Measurements from ENCODE around the gene IMMT.
A peak's percentile ranks its signal among the peaks of the same experiment; 100 is the strongest.
"Not testable (repeated sequence)": the region's sequence is repeated elsewhere in the genome, so short reads cannot be mapped to it uniquely, and the experiment has no call there.

The IMMT gene

DNA sequence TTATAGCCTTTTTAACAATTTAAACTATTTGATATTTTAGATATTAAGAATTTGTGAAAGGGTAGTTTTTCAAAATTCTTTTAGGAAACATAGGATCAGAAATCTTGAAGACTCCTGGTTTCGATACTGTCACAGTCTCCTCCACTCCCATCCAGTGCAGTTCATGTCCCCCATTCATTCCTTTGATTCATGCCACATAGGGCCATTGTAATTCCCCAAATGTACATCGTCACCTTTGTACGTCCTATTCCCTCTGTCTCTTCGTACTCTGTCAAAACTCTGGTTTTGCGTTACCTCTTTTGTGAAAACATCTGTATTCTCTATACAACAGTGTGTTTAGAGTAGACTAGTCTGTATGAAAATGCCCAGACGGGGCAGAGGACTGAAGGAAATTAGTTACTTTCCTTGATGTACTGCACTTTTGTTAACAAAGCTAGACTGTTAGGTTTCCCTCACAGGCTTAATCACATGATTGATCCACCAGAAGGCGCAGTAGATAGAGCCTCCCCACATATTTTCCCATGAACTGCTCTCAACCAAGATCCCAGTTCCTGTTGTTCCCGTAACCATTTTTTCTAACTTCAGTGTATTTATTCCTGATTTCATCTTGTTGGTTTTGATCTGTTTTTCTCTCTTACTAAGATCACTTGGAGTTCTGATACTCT, 6.5 kb upstream of the IMMT start:
- no peak for DNase-seq (ENCODE audit: low spot score)

DNA sequence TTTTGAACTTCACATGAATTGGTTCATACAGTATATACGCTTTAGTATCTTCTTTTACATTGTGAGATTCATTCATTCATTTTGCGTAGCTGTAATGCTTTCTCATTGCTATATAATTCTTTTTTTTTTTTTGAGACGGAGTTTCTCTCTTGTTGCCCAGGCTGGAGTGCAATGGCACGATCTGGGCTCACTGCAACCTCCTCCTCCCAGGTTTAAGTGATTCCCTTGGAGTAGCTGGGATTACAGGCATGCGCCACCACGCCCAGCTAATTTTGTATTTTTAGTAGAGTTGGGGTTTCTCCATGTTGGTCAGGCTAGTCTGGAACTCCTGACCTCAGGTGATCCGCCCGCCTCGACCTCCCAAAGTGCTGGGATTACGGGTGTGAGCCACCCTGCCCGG, 5.3 kb upstream of the IMMT start:
- DNase-seq (ENCODE audit: low spot score) = not testable (repeated sequence)

DNA sequence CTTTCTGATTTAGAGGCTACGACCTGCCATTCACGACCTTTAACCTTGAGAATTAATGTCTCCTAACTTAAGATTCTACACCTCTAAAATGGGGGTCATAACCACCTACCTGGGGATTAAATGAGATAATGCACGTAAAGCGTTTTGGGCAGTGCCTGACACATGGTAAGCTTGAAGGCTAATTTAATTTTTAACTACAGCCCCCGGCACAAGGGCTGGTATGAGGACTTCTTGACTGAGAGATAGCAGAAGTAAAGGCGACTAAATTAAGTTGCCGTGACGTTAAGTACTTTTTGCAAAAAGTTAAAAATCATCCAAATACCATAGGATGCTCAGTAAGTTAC, 4.5 kb upstream of the IMMT start:
- no peak for DNase-seq (ENCODE audit: low spot score)

DNA sequence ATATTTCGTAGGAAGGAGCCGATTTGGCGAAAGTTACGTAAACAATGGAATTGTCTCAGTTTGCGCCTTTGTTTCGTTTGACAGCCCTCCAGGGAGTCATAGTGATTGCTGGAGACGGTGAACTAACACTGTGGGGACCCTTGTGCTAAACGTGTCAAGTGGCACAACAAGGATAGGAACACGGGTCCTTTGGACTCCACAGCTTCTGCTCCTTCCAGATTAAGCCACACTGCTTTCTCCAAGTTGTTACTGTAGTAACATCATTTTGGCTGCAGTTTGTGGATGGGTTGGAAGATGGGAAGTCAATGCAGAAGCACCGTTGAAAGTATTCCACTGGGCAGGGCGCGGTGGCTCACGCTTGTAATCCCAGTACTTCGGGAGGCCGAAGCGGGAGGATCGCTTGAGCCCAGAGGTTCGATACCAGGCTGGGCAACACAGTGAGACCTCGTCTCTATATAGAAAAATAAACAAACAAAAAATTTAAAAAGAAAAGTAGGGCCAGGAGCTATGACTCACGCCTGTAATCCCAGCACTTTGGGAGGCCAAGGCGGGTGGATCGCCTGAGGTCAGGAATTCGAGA, 636 bp upstream of the IMMT start:
- DNase-seq (ENCODE audit: low spot score) = no peak

DNA sequence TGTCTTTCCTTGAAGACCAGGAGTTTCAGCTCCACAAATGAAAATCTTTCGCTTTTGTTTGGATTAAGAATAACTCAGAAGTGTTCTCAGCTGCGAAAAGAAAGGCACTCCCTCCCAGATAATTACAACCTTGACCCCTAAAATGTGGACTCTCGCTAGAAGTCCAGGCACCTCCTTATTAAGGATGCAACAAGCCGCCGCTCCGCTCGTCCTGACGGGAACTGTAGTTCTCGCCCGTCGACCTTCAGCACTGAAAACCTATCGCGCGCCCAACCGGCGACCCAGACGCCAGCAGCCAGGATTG, 559 bp downstream of the IMMT start:
- no peak for DNase-seq (ENCODE audit: low spot score)

DNA sequence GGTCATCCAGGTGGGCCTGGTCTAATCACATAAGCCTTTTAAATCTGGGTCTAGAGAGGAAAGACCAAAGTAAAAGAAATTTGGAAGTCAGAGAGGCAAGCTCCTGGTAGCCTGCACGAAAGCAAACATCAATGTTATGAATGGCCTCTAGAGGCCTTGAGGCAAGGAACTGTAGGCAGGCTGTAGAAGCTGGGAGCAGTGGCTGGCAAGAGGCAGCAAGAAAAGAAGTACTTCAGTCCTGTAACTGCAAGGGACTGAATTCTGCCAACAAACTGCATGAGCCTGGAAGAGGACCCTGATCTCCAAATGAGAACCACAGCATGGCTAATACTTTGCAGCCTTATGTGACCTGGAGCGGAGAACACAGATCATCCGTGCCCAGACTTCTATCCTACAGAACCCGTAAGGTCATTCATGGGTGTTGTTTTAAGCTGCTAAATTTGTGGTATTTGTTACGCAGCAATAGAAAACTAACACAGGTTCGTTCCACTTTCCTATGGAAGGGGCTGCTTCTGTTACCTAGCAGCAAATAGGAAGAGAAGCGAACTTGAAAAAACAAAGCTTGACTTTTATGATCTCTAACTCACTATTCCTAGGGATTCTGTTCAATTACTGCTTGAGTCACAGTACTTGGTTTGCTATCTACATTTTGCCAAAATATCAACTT, 1.2 kb downstream of the IMMT start:
- peak; percentile 68 for DNase-seq (ENCODE audit: low spot score)

DNA sequence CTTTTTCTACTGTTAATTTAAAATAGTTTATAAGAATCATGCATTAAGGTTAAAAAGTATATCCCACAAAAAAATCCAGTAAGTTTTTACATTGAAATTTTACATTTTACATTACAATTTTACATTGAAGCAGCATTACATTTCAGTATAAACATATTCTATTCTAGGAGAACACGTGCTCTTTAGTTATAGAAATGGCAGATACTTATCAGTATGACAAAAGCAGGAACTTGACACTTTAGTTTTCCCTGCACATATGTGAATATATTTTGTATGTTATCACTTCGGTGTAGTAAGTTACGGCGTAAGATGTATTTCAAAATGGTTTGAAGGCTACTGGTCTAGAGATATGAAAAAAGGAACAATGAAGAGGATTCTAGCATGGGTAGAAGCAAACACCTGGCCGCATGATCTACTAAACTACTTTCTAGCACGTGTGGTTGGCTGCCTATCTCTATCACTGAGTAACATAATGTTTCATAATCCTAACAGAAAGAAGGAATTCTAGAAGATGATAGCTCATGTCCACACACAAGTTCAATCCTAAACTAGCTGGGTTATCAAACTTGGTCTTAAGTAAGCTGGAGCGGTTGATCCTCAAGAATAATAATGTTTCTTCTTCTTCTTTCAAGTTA, 5.4 kb downstream of the IMMT start:
- no peak for DNase-seq (ENCODE audit: low spot score)

DNA sequence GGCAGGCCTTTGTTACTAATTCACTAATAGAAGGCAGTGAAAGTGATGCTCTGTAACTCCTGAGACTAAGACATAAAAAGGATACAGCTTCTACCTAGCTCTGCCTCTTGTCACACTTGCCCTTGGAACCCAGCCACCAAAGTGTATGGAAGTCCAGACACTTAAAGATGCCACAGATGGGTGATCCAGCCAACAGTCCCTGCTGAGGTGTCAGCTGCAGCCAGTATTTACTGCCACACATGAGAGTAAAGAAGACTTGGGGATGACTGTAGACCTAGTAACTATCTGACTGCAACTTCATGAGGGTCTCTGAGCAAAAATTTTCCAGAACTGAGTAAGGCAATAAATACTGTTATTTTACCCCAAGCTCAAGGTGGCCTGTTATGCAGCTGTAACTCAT, 8.8 kb downstream of the IMMT start:
- DNase-seq (ENCODE audit: low spot score) = peak; percentile 35

DNA sequence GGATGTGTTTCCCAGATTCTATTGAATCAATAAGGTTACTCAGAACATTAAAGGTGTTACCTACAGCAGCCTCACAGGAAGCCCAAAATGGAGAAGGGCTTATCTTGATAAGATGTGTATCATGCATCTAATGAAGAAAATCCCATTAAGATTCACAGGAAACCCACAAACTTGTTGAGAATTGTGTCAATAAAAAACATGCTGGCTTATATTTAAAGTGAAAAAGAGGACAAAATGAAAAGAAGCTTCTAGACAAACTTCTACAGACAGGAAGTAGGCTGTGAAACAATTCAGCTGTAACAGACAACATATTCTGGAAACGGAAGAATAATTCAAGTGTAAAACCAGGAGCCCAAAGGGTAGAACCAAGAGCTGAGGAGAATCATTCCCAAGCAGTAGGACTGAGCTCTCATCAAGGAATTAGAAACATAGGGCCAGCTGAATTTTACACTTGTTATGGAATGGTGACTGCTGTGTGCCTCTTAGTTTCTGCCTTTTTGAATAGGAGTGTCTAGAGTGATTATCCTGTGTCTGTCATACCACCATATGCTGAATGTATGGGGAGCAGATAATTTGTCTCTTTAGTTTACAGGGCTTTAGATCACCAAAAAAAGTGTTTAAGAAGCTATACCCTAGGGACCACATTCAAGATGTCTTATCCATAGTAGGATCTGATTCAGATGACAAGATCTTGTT, 9.6 kb downstream of the IMMT start:
- DNase-seq (ENCODE audit: low spot score) = peak; percentile 30

DNA sequence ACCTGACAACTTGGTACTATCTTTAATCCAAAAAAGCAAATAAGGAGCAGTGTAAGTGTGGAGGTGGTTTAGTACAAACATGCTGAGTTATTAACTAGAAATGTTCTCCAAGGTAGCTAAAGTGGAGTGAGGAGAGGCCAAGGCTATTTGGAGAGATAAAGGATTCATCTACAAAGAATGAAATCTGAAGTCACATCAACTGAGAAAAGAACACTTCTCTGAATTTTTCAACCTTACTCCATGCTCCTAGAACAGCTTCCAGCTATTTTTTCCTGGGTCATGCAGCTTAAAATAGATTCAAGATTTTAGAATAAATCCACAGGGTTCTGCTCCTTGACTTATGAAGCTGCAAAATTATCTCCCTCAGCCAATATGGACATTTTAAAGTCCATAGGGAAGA, 18.7 kb downstream of the IMMT start:
- DNase-seq (ENCODE audit: low spot score) = no peak

DNA sequence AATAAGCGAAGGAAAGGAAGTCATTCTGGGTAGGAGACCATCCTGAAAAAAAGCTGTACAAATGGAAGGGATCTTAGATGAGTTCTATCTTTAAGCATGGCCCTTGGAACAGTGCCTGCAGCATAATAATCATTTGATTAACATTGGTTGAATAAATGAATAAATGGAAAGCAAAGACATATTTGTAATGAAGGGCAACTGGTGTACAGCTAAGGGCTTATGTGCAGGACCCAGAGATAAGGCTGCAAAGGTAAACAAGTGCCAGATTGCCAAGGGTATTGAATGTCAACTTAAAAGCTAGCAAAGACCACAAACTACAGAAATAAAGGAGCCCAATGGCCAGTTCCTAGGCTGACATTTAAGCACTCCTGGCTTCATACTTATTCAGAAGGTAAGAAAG, 19.4 kb downstream of the IMMT start:
- no peak for DNase-seq (ENCODE audit: low spot score)

DNA sequence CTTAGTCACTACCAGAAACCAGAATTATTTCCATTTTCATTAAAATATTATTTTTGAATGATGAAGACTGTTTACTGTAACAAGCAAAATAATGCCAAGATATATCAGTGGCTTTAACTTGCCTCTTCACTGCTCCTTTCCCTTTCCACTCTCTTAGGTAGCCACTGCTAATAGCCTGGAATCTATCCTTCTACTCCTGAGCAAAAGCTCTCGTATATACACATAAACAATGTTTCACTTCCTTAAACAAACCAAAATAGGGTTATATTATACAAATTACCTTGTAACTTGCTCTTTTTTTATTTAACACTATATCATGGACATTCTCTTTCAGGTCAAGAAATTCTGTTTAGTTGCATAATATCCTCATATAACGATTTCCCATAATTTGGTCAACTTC, 20.8 kb downstream of the IMMT start:
- no peak for DNase-seq (ENCODE audit: low spot score)

DNA sequence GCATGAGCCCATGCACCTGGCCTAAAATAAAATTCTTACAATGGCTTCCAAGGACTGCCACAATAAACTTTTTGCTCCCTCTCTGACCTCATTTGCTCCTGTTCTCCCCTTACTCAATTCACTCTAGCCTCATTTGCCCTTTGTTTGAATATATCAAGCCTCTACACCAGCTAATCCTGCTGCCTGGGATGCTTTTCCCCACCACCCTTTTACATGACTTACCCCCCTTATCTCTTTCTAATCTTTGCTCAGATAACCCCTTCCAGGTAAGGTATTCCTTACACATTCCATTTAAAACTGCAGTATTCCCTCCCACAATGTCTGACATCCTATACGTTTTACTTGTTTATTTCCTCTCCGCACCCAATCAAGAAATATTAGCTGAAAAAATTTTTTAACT, 22.7 kb downstream of the IMMT start:
- no peak for DNase-seq (ENCODE audit: low spot score)

DNA sequence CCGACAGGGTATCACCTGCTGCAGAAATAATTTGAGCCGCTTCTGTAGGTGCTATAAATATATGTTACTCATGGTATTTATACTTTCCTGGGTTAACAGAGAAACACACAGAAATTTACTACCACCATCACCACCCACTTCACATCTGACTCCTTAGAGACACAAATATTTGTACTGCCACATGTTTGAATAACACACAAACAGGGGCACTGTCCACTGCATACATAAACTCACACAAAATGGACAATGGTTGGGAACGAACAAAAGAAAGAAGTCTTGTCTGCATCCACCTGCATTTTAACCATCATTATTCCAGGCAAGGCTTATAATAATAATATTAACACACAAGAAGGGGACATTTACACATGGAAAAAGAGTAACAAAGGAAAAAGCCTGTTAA, 24.0 kb downstream of the IMMT start:
- no peak for DNase-seq (ENCODE audit: low spot score)

DNA sequence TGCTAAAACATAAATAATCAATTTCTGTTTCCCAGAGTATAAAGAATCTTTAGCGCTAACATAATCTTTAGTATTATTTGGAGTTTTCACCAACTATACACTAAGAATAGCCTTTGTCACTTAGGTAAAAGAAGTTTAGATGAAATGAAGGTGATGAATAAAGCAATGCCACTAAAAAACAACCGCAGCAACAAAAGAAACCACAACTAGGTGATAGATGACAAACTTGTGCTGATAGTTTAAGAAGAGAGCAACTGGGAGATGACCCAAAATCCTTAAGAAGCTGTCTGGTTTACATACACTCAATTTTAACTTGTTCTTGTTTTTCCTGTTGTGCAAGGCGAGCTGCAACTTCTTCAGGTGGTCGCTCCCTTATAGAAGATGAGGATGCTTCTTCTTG, 24.8 kb downstream of the IMMT start:
- DNase-seq (ENCODE audit: low spot score) = no peak

DNA sequence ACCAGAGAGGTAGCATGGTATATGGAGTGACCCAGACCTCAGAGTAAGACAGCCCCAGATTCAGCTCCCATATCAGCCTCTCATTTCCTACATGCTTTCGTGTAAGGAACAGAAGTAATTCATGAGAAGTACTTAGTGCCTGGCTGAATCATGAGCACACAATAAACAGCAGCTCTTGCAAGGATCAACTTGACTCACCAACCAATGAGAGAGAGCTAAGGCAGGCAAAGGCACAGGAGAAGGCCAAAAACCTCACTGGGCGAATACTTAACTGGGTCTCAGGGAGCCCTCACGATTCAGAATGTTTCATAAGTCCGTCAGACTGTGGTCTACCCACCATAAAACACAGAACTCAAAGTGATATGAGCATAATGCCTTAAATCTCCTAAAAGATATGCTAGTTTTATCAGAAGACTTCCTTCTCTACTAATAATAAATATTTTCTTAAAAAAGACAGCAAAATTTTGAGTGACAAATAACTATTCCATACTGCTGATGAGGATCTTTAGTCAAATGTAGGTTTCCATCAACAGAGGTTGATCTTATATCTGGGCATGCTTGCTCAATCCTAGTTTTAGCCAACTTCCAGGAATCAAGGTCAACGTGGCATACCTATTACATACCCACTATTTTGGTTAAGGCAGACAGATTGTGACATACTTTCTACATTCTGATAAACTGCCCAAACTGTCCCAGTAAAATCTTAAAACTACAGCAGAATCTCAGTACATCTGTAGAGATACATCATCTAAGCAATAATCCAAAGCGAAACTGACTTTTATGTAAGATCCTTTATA, 34.9 kb downstream of the IMMT start:
- no peak for DNase-seq (ENCODE audit: low spot score)

DNA sequence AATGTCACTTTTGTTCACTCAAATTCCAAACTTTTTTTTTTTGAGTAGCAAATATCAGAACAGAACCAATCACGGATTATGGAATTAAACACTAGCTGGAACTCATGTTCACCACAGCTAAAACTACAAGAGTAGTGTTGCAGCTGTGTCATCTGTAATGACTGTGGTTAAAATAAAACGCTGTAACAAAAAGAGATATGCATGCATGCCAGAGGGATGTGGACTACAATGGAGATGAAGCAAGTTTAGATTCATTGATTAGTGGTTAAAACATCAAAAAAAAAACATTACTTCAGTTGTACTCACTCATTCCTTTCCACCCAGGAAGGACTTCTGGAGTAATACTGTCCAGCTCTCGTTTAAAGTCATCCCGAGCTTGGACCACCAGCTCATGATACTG, 37.0 kb downstream of the IMMT start:
- DNase-seq (ENCODE audit: low spot score) = no peak

DNA sequence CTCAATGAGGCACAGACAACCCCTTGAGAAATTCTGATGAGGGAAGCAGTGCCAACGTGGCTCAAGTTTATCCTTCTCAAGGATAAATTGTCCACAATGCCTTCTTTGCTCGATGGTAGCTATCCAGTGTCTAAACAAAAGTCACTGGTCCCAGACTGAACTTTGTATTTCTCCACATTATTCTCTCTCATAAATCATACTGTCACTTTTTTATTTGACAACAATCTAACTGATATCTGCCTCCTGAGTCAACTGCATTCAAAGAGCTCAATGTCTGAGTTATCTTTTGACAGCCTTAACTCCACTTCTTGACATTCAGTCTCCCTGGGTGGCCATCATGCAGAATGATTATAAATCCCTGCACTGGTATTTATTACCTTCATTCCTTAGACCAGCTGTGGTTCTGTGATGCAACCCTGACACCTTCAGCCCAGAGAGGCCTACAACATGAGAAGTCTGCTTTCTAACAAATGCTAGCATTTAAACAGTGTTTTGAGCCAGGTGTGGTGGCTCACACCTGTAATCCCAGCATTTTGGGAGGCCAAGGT, 38.2 kb downstream of the IMMT start:
- DNase-seq (ENCODE audit: low spot score) = no peak

DNA sequence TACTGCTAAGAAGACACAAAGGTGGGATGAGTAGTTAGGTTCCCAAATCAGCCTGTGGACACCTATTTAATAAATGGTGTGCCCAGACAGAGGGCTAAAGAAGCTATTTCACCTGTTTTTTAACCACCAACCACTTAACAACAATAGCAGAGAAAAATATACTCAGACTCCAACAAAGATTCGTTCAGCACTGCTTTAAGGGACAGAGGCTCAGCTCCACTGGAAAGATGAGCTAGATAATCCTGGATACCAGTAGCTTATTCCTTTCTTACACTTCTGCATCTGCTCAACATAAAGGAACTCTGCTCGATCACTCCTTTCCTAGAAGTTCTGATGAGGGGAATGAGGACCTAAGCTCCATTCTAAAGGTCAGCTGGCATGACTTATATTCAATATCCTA, 44.8 kb downstream of the IMMT start:
- DNase-seq (ENCODE audit: low spot score) = no peak

DNA sequence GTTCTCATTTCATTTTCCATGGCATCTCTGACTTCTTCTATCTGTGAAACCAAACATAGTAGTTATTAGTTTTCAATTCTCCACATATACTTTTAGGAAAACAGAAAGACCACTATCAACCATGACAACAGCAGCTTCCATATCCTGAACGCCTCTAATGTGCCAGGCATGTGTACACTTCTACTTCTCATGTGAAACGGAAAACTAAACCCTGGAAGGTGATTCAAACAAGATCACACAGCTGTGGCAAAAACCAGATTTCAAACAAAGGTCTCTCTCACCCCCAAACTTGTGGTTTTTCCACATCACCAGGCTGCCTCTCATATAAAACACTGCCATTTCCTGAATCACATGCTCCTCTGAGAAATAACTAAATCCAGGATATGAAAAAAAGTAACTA, 47.5 kb downstream of the IMMT start:
- DNase-seq (ENCODE audit: low spot score) = no peak

DNA sequence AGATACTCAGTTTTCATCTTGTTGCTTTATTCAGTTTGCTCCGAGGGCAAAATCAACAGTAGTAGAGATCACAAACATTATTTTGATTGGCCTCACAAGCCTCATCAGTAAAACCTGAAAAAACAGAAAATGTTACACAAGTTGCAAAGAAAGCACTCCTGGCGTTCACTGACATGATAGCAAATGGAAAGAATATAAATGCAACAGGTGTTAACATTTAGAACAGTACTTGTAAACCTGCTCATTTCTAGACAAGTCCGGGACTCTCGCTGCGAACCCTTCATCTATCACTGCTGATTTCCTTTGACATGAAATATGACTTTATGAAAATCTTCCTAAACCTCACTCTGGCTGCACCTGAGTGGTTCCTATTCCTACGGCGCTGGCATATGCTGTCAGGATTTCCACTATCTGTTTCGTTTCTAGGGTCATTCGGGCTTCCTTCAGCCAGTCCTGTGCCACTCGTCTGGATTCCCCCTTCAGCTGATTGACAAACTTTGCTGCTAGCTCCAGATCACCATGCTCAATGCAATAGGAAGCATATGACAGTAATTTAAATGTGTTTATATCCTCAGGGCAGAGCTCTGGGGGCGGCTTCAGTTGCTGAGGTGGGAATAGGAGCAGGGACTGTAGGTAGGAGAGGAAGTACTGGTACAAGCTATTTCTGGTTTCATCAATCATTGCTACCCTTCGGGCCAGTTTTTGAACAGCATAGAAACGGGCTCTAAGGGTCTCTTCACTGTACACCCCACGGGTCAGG, 51.2 kb downstream of the IMMT start:
- no peak for DNase-seq (ENCODE audit: low spot score)

Data from NAMALWA (cell line).